ENCODE measurements around the gene COL16A1.
A peak's percentile ranks its signal among the peaks of the same experiment; 100 is the strongest.

COL16A1 gene

GRCh38 chr1:31620631-31621497, 83.0 kb downstream of the COL16A1 start:
- no peak for DNase-seq (ENCODE audit: low read depth, low spot score)
- TF ChIP-seq CTCF (IDR thresholded peaks at IDR 0.05; ENCODE audit: insufficient read depth, low read length, missing control alignments): no peak
- no peak overlapping the region for H3K4me3 ChIP-seq (ENCODE audit: low read depth, low read length)
- ChIA-PET CTCF (interaction anchor here (1.1 to 5.2 kb wide), 3 partner anchors 11 to 56 kb away, joined by 3 to 52 read pairs (median 4); no protein-coding TSS in a partner anchor), POLR2A (no interaction called here)

- H3K4me3 ChIP-seq (ENCODE audit: low read depth, low read length): no peak overlapping the region
- no peak for TF ChIP-seq CTCF (IDR thresholded peaks at IDR 0.05; ENCODE audit: insufficient read depth, low read length, missing control alignments)
- ChIA-PET POLR2A (no interaction called here), CTCF (interaction anchor here (0.7 to 5.2 kb wide), 21 partner anchors 9 to 436 kb away, joined by 3 to 58 read pairs (median 5); partner anchors contain the start of gene COL16A1)
- no peak for DNase-seq (ENCODE audit: low read depth, low spot score)
Observed at GRCh38 chr1:31618916-31619846, 84.6 kb downstream of the COL16A1 start.

- no peak for DNase-seq (ENCODE audit: low read depth, low spot score)
- ChIA-PET POLR2A (no interaction called here), CTCF (interaction anchor here (0.7 to 5.2 kb wide), 25 partner anchors 8 to 435 kb away, joined by 3 to 58 read pairs (median 4); partner anchors contain the start of gene COL16A1)
- TF ChIP-seq CTCF (IDR thresholded peaks at IDR 0.05; ENCODE audit: insufficient read depth, low read length, missing control alignments): peak; percentile 87
- H3K4me3 ChIP-seq (ENCODE audit: low read depth, low read length): peak overlapping the region; percentile 54
Observed at GRCh38 chr1:31617916-31618746, 85.7 kb downstream of the COL16A1 start.

GRCh38 chr1:31617218-31617915, 86.5 kb downstream of the COL16A1 start, which contains the start of gene HCRTR1:
TSS of gene HCRTR1 (plus strand) at chr1:31617689. CDS start at chr1:31619193, 1,504 bp downstream.
- no peak for TF ChIP-seq CTCF (IDR thresholded peaks at IDR 0.05; ENCODE audit: insufficient read depth, low read length, missing control alignments)
- CTCF ChIA-PET: interaction anchor here (1.0 to 5.2 kb wide), 14 partner anchors 7 to 172 kb away, joined by 3 to 58 read pairs (median 6); partner anchors contain the start of gene COL16A1
- POLR2A ChIA-PET: no interaction called here
- peak within 1 kb of the TSS; percentile 54 for H3K4me3 ChIP-seq (ENCODE audit: low read depth, low read length)
- no peak for DNase-seq (ENCODE audit: low read depth, low spot score)

- CTCF ChIA-PET: interaction anchor here (1.2 to 4.6 kb wide), 3 partner anchors 10 to 21 kb away, joined by 4 to 58 read pairs (median 57); no protein-coding TSS in a partner anchor
- POLR2A ChIA-PET: no interaction called here
- TF ChIP-seq CTCF (IDR thresholded peaks at IDR 0.05; ENCODE audit: insufficient read depth, low read length, missing control alignments): no peak
- H3K4me3 ChIP-seq (ENCODE audit: low read depth, low read length): no peak overlapping the region
- DNase-seq (ENCODE audit: low read depth, low spot score): no peak
Observed at GRCh38 chr1:31615939-31616338, 87.9 kb downstream of the COL16A1 start.

Measured in AG04449 (cell line).